Lower leg skin (tissue), 4 donors: ENCODE results near the gene POMC. TPM values are rescaled to one million over a fixed set of nuclear protein-coding genes. Genes with fewer than 3 reads are reported as not detected.

Source experiments
- DNase-seq, 2 donors: peaks; one replicate each; pipeline ENCODE4 v3.0.0-alpha.2; 2019; ENCODE audit warnings: low spot score in 2 of 2
- H3K4me3 ChIP-seq: fragments of 200-600 bp; sonication (generic); 2 replicates; pipeline ENCODE4 v1.5.1; 2017; ENCODE audit warnings: mild to moderate bottlenecking, low read depth; ENCODE audit not compliant: poor library complexity, severe bottlenecking
- CTCF ChIP-seq, 3 donors: fragments of 450-650 bp; IDR thresholded peaks; one replicate each; pipeline ENCODE4 v1.5.1; 2016; ENCODE audit warnings: antibody characterized with exemption in 3 of 3, mild to moderate bottlenecking in 3 of 3, moderate library complexity in 2 of 3
- POLR2A ChIP-seq, 2 donors: fragments of 450-650 bp; IDR thresholded peaks; one replicate each; pipeline ENCODE4 v1.6.1; 2016 to 2017; ENCODE audit warnings: antibody characterized with exemption in 2 of 2, mild to moderate bottlenecking in 1 of 2, moderate library complexity in 1 of 2
- WGBS, 2 donors: methylation state at CpG; one replicate each; pipeline ENCODE4 v1.1.5; 2018; 5-methylcytosine and 5-hydroxymethylcytosine counted together
- intact Hi-C: fragments of 100-400 bp; cut with DNase I; formaldehyde crosslinking; loops from one replicate; pipeline ENCODE4 v1.15.0; 2023; ENCODE audit warnings: low total_unique reads
- total RNA-seq, 4 donors: library from RNA; depleted of rRNA; stranded (reverse); fragments of >200 nt; gene quantifications; one replicate each; pipeline ENCODE4 v1.1.0, GENCODE V29; 2016

POMC gene
- total RNA-seq, 4 donors from 2014 or later: 3.4 to 23.3 (median 6.6) TPM

GRCh38 chr2:25176138-25176537 is 7.8 kb upstream of the POMC start:
- DNase-seq: no peak
- no peak overlapping the region for H3K4me3 ChIP-seq
- WGBS, 2 donors: 80 to 82% methylated on average over 6 of the region's 6 CpGs
- TF ChIP-seq POLR2A (IDR thresholded peaks at IDR 0.05) (no peak), CTCF (IDR thresholded peaks at IDR 0.05) (no peak)
- intact Hi-C loops: no loop called here

GRCh38 chr2:25174192-25174861 is 5.9 kb upstream of the POMC start:
- TF ChIP-seq POLR2A (IDR thresholded peaks at IDR 0.05) (no peak), CTCF (IDR thresholded peaks at IDR 0.05) (no peak)
- intact Hi-C loops: no loop called here
- WGBS, 2 donors: 90 to 92% methylated on average over 6 of the region's 6 CpGs

GRCh38 chr2:25173719-25174118 is 5.3 kb upstream of the POMC start:
- WGBS, 2 donors: 84 to 88% methylated on average over 5 of the region's 5 CpGs
- no peak for TF ChIP-seq CTCF (IDR thresholded peaks at IDR 0.05)
- no peak for TF ChIP-seq POLR2A (IDR thresholded peaks at IDR 0.05)
- no peak for DNase-seq
- intact Hi-C loops: no loop called here
- no peak overlapping the region for H3K4me3 ChIP-seq

More at GRCh38 chr2:25174192-25174861, 5.9 kb upstream of the POMC start:
- DNase-seq: no peak
- no peak overlapping the region for H3K4me3 ChIP-seq

- WGBS, 2 donors: 90 to 92% methylated on average over 7 of the region's 7 CpGs
- intact Hi-C loops: no loop called here
- H3K4me3 ChIP-seq: no peak overlapping the region
- DNase-seq: no peak
- TF ChIP-seq CTCF (IDR thresholded peaks at IDR 0.05) (no peak), POLR2A (IDR thresholded peaks at IDR 0.05) (no peak)
These were observed 2.5 kb upstream of the POMC start for GRCh38 chr2:25170888-25171287.

- intact Hi-C loops: loop anchor here (1.0 kb wide), 1 partner anchor 31 kb away; no protein-coding TSS in a partner anchor
- WGBS, 2 donors: 38 to 60% methylated on average over 2 of the region's 2 CpGs
- DNase-seq: no peak
- H3K4me3 ChIP-seq: no peak overlapping the region
- TF ChIP-seq CTCF (IDR thresholded peaks at IDR 0.05) (no peak), POLR2A (IDR thresholded peaks at IDR 0.05) (no peak)
These were observed 692 bp upstream of the POMC start for GRCh38 chr2:25169073-25169470.
